Esophagus mucosa (tissue), 1 donor: ENCODE measurements around the gene CASTOR1. TPM values are rescaled to one million over a fixed set of nuclear protein-coding genes. Genes with fewer than 3 reads are reported as not detected.

ENCODE experiments used
- ATAC-seq: fragments of 200-7000 bp; cut with Tn5 transposase; one replicate; pipeline ENCODE4 v1.9.1; 2020
- total RNA-seq: library from RNA; stranded (reverse); gene quantifications from one replicate; pipeline ENCODE4 v1.2.4, GENCODE V29; 2023
- donor health status: DM: yes; HTN: yes; CAD: no.

The CASTOR1 gene
- total RNA-seq, 1 donor from 2014 or later, result 43.7 TPM

DNA sequence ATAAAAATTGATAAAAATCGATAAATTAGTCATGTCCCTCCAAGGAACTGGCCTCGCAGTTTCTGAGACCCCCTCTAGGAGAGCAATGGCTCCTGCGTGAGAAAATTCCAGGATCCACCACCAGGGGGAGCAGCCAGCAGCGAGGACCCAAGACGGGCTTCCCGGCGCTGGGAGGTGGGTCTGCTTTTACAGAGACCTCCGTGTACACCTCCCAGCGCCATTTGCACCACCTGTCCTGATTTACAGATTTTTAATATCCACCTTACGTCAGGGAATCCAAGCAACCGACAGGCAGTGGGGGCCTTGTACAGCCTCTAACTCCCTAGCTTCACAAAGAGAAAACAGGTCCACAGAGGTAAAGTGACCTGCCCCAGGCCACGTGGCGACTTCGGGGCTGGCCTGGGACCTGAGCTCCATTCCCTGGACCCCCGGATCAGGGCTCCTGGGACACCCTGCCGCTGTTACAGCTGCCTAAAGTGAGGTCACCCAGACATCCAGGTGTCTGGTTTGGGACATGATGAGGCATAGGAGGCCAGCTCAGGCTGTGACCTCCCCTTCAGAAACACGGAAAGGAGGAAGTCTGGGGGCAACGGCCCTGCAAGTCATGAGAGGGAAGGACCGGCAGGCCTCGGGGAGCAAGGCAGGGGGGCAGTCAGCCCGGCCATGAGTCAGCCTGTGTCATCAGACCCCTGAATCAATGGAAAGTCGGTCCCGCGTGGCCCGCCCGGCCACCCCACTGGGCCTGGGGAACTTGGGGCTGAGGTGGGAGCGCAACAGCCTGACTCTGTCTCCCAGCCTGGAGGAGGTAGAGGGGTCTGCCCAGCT lies 26.2 kb downstream of the CASTOR1 start:
- no peak for ATAC-seq

GRCh38 chr22:30262112-30262511 lies 27.2 kb downstream of the CASTOR1 start:
- ATAC-seq, result peak; percentile 17

GRCh38 chr22:30261134-30261533 lies 28.2 kb downstream of the CASTOR1 start:
- ATAC-seq, result no peak

- no peak for ATAC-seq
Observed at GRCh38 chr22:30260682-30261081, 28.6 kb downstream of the CASTOR1 start.

DNA sequence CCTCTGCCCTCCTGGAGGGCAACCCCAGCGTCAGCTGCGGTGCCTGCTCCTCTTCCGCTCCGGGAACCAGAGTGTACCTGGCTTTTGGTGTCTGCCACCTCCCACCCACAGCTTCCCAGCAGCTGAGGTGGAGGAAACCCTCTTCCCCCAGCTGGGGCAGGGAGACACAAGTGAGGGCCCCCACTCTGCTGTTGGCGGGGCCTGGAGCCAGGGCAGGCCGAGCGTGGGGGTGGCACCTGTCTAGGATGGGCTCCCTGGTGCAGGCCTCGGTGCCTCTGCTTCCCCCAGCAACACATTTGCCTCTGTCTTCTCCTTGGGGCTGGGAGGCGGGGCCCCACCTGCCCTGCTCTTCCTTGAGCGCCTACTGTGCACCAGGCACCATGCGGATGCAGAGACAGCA lies 29.0 kb downstream of the CASTOR1 start:
- no peak for ATAC-seq

GRCh38 chr22:30254314-30254713 lies 35.0 kb downstream of the CASTOR1 start:
- ATAC-seq, result no peak

DNA sequence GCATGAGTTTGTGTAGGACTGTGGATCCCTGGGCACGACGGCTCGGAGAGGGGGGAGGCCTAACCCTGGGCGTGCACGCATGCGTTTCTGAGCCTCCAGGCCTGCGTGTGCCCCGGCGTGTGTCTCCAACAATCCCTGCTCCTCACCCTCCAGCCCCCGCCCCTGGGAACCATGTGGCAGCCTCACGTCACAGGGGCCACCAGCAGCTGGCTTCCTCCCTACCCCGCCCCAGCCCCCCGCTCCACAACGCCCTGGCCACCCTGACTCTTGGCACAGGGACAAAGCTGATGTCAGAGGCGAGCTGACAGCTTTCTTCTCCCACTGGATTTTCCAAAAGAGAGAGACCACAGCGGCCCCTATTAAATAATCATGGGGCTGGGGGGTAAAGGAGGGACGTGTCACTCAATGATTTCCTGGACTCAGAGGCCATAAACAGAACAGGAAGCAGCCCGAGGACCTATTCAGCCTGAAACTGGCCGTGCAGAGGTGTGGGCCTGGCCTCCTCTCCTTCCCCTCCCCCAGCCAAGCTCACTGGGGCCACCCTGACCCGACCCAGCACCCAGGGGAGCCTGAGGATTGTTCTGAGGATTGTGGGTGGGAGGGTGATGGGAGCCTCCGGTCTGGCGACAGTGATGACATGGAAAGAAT lies 36.0 kb downstream of the CASTOR1 start:
- ATAC-seq, result peak; percentile 2

DNA sequence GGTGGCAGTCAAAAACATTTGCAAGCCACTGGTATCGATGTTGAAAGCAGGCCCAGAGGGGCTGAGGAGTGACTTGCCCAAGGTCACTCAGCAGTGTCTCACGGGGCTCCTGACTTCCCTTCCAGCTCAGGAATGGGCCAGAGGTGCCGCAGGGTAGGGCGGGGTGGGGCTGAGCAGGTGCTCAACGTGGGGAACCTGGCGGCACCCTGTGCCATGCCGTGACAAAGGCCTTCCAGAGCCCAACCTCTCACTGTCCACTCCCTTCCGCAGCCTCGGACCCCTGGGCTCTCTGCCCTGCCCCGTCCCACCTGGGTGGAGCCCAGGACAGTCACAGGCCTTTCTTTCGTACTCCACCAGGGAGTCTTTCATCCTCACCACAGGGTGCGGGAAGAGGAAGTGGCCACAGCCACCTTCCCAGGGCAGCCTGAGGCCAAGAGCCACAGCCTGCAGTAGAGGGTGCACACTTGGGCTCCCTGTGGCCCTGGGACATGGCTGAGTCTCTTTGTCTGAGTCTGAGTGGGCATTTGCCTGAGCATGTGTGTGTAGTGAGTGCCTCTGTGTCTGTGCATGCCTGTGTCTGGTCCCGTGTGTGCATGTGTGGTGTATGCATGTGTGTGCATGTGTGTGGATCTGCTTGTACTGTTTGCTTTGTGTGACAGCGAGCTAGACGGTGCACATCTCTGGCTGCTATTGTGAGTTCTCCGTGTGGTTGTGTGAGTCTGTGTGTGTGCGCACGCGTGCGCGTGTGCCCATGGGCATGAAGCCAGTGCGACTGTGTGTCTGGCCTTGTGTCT lies 36.7 kb downstream of the CASTOR1 start:
- peak; percentile 50 for ATAC-seq

- no peak for ATAC-seq
Observed at GRCh38 chr22:30251711-30252110, 37.6 kb downstream of the CASTOR1 start.

GRCh38 chr22:30250661-30251267 lies 38.5 kb downstream of the CASTOR1 start:
- no peak for ATAC-seq

- ATAC-seq, result no peak
Observed at GRCh38 chr22:30250039-30250565, 39.2 kb downstream of the CASTOR1 start.

DNA sequence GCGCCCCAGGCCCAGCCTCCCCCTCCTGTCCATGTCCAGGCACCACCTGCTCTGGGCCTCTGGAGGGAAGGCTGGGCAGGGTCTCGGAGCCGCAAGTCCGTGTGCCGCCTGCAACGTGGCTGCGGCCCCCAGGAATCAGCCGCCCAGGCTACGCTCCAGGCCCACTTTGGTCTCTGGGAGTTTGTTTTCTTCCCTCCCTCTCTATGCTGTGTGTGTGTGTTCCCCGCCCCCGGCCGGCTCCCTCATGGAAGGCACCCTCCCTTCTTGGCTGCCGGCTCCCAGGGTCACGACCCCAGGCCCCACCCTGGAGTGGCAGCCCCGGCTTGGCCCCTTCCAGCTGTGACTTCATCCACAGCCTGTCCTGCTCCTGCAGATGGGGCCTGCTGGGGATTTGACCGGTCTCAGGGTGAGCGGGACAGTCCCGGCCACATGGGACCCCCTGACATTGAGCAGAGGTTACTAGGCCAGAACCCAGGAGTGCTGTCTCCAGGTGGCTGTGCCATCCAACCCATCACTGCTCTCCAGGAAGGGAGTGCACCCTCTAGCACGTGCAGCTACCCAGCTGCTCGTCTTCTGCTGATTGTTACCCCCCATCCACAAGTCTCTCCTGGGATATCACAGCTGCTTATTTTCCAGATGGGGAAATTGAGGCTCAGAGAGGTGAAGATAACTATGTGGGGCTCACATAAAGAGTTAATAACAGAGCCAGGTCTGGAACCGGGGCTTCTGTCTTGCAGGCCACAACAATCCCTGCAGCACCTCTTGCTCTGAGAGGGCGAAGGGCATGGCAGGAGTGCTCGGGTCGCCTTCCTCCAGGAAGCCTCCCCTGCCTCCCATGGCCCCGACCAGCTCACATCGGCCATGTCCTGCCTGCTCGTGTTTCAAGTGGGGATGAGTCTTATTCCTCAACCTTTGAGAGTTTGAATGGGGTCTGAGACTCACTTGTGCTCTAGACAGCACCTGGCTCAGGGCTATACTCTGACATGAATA lies 40.0 kb downstream of the CASTOR1 start:
- no peak for ATAC-seq

- no peak for ATAC-seq
Observed at GRCh38 chr22:30248484-30248883, 40.8 kb downstream of the CASTOR1 start.

GRCh38 chr22:30247974-30248373 lies 41.3 kb downstream of the CASTOR1 start:
- ATAC-seq, result no peak

DNA sequence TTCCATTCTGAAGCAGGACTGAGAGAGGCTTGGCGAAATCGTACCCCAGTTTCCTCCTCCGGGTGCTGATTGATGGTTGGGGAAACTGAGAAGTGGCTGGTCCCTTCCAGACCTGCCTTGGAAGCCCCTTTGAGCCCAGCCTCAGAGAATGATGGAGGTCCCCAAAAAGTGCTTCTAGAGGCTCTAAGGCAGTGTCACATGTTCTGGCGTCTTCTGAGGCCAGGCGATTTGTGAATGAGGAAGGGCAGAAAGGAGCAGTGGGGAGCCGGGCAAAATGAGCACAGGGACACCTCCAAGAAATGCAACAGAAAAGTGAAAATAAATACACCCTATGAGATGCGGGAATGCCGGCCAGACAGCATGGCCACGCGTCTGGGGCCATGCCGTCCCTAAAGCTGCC lies 41.7 kb downstream of the CASTOR1 start:
- ATAC-seq, result no peak

DNA sequence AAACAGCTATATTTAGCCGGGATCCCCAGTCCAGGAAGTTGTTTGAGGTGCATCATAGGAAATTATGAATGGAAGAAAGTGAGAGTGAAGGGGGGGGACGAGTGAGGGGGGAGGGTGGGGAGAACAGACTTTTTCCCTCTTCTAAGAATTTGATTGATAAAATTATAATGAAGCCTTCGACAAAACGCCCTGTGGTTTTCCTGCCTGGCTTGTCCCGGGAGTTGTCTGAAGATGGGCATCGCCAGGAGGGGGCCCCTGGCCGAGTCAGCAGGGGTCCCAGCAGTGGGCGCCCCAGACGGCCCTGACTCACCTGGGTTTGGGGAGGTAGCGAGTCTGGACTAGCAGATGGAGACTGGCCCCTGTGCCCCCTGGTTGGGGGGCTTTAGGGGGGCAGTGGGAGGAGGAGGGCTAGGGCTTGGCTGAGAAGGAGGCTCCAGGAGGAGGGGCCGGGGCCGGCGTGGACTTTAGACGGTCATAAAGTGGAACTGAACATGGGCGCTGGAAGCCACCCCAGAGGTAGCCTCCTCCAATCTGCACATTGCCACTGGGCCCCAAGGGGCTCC lies 42.4 kb downstream of the CASTOR1 start:
- peak; percentile 2 for ATAC-seq

DNA sequence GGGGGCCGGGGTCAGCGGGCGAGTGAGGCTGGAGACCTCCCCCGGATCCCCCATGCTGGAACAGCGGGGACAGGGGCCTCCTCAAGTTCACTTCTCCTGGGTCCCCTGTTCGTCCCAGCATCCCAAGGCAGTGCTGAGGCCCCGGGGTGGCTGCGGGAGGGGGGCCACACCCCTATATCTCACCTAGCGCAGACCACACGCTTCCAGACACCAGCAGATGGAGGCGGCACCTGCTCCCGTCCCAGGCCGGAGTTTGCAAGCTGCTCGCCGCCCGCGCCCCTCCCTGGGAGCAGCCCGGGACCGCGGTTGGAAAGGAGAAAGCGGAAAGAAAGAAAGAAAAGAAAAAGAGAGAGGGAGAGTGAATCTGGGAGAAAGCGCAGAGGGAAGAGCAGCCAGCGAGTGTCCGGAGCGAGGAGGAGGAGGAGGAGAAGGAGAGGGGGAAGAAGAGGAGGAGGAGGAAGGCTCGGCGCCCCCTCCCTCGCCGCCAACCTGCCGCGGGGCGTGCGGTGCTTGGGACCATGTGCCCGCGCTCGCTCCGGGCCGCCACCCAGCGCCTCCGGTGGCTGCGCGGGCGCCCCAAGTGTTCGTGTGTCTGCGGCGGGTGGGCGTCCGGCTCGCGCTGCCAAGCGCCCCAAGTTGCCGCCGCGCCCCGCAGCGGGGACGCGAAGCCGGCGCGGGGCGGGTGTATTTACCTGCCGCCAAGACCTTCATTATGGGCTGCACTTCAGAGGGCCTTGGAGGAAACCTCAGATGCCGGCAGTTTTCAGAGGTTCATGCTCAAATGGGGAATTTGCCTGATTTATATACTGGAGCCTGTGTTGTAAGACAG lies 43.1 kb downstream of the CASTOR1 start, which contains the start of gene LIF:
Gene LIF (minus strand): TSS at position 775 of the 829 bp plus-strand sequence. CDS start 64 bp downstream, at position 711.
- no peak for ATAC-seq

DNA sequence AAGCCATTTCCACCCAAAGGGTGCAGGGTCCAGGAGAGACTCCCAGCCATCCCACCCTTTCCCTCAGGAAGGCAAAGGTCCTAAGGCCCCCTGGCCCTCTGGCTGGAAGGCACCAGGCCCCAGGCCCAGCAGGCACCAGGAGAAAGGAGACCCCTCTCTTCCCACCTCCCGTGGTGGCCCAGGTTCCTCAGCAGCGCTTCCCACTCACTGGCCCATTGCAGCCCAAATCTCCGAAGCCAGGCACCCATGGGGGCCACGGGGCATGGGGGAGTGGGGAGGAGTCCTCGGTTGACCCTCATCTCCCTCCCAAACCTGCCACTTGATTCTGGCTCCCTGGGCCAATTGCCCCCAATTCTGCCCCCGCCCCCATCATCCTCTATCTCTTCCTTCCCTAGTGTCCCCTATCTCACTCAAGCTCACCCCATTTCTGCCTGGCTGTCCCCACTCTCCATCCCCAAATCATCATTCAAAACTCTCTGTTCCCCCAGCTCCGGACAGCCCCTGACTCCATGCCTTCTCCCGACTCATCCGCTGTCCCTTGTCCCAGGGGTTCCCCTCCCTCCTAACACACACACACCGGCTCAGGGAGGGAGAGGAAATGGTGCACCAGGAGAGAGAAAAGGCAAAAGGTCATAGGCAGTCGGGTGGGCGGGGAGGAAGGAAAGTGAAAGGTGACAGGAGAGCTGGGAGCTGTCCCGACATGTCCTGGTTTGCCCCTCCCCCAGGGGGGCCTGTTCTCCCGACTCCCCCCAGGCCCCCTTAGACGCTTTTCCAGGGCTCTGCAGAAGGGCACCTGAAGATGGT lies 43.9 kb downstream of the CASTOR1 start:
- ATAC-seq, result no peak

DNA sequence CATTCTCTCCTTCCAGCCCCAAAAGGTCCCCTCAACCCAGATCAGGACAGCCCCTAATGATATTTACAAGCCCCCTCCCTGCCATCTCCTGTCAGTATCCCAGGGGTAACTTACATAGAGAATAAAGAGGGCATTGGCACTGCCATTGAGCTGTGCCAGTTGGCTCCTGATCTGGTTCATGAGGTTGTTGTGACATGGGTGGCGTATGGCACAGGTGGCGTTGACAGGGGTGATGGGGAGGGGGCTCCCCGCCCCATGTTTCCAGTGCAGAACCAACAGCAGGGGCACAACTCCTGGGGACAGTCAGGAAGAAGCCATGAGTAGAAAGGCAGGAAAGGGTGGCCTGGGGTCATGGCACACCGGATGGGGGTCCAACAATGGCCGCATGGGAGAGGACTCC lies 44.7 kb downstream of the CASTOR1 start:
- ATAC-seq, result no peak
